T-helper 1 cell treated with Interleukin-12 subunit alpha and Interleukin-12 subunit beta and Interleukin-4 antibody, amounts not matched to agents 30 ng/mL and 1 ng/mL, for 36 hours (primary cell): ENCODE measurements around the gene BRF1. TPM values are rescaled to one million over a fixed set of nuclear protein-coding genes. Genes with fewer than 3 reads are reported as not detected.
"Not testable (repeated sequence)": the region's sequence is repeated elsewhere in the genome, so short reads cannot be mapped to it uniquely, and the experiment has no call there.

Experiments used
- intact Hi-C: fragments of 100-400 bp; cut with micrococcal nuclease; formaldehyde crosslinking; loops from one replicate; pipeline ENCODE4 v1.15.1; 2024
- total RNA-seq: library from RNA; stranded (reverse); gene quantifications from 2 replicates; pipeline ENCODE4 v1.2.3, GENCODE V29; 2022

The BRF1 gene
- total RNA-seq, 1 donor from 2014 or later = 50.6 TPM

- intact Hi-C loops = loop anchor here (1.0 kb wide), 1 partner anchor 8 kb away; the partner anchor contains the start of gene BRF1
Observed at GRCh38 chr14:105292826-105293711, 7.7 kb downstream of the BRF1 start.

DNA sequence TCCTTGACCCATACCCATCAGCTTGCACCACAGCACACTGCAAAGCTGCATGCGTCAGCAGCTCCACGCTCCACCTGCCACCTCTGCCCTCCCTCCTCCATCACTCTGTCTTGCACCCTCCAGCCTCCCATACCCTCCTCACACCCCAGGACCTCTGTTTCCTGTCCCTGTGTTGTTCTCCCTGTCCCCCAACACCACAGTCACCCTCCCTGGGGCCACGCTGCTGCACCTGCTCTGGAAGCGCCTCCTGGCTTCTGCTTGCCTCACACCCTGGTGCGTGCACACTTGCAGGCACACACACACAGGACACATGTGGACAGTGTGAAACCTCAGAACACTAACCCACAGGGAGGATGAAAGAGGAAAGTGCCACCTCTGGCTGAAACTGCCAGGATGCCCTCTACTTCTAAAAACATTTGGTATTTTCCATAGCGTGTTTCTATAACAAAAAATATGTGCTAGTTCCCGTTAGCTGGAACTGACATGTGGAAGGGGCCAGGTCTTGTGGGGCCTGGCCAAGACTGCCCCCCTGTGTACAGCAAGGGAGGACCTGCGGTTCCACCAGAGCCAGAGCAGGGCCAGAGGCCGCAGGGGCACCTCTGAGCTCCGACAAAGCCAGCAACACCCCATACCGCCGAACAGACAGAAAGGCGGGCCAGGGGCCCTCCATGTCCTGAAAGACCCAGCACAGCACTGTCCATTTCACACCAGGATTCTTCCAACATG, 10.0 kb downstream of the BRF1 start:
- intact Hi-C loops = no loop called here

DNA sequence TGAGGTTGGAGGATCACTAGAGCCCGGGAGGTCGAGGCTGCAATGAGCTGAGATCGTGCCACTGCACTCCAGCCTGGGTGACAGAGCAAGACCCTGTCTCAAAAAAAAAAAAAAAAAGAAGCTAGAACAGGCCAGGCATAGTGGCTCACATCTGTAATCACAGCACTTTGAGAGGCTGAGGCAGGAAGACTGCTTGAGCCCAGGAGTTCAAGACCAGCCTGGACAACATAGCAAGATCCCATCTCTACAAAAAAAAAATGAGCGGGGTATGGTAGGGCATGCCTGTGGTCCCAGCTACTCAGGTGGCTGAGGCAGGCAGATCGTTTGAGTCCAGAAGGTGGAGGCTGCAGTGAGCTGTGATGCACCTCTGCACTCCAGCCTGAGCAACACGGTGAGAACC, 11.9 kb downstream of the BRF1 start:
- intact Hi-C loops = not testable (repeated sequence)

GRCh38 chr14:105287249-105288102, 13.3 kb downstream of the BRF1 start:
- intact Hi-C loops = no loop called here

DNA sequence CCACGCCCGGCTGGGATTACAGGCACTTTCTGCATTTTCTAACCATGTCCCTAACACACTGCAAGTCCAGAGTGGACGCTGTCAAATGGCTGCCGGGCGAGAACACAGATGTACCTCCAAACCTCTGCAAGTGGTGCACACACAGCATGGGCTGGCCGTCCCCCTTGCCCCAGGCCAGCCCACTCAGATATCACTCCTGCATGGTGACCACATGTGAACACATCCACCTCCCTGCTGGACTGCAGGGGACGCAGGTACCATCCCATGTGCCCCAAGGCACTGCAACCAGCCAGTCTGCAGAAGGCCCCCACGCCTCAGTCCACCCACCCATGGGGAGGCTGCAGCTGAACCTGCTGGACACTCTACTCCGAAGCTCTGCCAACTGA, 14.0 kb downstream of the BRF1 start:
- intact Hi-C loops = no loop called here

DNA sequence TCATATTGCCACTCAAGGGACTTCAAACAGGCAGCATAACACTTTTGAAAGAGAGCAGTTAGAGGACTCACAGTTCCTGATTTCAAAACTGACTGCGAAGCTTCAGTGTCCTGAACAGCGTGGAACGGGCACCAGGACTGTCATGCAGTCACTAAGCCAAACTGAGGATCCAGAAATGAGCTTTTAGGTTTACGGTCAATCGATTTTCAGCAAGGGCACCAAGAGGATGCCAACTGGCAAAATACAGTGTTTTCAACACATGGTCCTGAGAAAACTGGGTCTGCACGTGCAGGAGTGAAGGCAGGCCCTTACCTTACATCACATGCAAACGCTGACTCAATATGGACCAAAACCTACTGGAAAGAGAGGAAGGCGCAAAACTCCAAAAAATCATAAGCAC, 15.6 kb downstream of the BRF1 start:
- intact Hi-C loops = no loop called here

DNA sequence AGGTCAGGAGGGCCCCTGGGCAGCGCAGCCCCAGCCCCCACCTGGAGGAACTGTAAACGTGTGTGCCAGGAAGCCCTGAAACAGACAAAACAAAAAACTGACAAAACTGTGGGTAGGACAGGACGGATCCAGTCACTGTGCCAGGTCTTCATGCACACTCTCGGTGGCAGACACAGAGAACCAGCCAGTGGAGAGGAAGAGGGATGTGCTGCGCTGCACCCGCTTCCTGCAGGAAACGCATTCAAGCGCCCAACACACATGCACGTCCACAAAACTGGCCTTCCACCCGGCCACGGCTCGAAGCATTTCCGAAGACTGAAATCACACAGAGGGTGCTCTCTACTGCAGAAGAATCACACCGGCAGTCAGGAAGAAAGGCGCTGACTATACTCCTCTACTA, 16.9 kb downstream of the BRF1 start:
- intact Hi-C loops = no loop called here

DNA sequence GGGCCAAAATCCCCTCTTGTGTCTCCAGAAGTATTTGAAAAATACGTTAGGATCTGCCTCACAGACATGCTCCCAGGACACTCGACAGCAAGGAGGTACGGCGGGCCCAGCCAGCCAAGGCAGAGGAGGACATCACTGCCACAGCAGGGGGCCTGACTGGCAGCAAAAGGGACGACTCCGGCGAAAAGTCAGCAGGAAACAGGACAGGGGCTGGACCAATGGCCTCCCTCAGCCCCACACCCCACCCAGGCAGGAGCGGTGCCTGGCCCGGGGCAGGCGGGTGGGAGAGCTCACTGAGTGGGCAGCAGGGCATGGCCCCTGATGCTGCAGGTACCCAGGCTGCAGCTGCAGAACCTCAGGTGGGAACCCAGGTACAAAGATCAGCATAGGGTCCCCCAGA, 17.8 kb downstream of the BRF1 start:
- intact Hi-C loops = no loop called here

- intact Hi-C loops = no loop called here
Observed at GRCh38 chr14:105282098-105282725, 18.6 kb downstream of the BRF1 start.

GRCh38 chr14:105281371-105282097, 19.3 kb downstream of the BRF1 start:
- intact Hi-C loops = loop anchor here (1.0 kb wide), 2 partner anchors 78 to 191 kb away; no protein-coding TSS in a partner anchor

DNA sequence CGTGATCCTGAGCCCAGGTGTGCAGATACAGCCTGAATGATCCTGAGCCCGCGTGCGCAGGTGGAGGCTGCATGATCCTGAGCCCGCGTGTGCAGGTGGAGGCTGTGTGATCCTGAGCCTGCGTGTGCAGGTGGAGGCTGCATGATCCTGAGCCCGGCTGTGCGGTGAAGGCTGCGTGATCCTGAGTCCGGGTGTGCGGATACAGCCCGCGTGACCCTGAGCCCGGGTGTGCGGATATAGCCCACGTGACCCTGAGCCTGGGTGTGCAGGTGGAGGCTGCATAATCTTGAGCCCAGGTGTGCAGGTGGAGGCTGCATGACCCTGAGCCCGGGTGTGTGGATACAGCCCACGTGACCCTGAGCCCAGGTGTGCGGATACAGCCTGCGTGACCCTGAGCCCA, 20.3 kb downstream of the BRF1 start:
- intact Hi-C loops = no loop called here

DNA sequence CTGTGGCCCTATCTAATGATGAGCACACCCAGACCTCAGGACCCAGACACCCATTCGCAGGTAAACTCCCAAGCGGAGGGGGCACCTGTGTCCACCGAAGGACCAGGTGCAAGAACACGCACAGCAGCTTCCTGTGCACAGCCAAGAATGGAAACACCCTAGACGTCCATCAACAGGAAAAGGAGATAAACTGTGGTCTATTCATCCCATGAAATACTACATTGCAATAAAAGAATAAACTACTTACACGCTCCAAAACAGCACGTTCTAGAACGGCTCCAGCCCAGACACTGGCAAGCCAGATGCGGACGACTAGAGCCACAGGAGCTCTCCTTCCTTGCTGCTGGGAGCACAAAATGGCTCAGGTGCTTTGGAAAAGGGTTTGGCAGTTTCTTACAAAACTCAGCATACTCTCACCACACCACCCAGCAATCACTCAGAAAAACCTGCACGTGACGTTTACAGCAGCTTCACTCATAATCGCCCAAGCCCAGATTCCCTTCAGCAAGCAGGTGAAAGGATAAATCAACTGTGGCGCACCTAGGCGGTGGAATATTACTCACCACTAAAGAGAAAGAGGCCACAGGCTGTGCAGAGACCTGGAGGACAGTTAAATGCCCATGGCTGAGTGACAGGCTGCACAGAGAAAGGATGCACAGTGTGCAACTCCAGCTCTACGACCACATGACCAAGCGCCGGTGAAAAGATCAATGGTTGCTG, 21.0 kb downstream of the BRF1 start:
- intact Hi-C loops = no loop called here

GRCh38 chr14:105277448-105277847, 23.4 kb downstream of the BRF1 start:
- intact Hi-C loops = not testable (repeated sequence)

GRCh38 chr14:105275267-105275946, 25.4 kb downstream of the BRF1 start:
- intact Hi-C loops = no loop called here

DNA sequence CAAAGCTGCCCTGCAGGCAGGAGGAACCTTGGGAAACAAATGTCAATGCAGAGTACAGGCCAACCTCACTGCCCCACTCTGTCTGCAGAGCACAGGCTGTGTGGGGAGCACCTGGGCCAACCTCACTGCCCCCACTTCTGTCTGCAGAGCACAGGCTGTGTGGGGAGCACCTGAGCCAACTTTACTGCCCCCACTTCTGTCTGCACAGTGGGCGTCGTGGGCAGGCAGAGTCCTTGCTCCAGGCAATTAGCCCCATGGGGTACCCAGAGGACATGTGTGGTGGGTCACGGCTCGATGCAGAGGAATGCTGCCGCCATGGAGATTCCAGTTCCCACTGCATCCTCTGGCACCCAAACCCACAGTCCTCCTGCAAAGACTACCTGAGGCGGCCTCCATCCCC, 26.2 kb downstream of the BRF1 start:
- intact Hi-C loops = no loop called here

DNA sequence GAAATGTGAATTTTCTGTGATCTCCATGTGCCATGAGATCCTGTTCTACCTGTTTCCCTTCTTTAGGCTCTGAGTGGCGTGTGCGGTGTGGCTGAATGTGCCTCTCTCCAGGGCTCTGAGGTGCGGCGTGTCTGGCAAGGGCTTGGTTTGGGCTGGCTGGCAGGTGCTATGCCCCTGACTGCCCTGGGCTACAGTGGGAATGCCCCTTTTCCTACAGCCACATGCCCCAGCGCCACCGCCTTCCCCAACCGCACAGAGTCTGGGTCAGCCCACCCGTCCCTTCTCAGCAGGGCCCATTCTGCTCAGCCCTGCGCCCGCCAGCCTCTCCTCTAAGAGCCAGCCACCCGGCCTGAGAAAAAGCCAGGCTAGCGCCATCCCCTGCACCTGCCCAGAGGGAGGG, 27.7 kb downstream of the BRF1 start:
- intact Hi-C loops = no loop called here

DNA sequence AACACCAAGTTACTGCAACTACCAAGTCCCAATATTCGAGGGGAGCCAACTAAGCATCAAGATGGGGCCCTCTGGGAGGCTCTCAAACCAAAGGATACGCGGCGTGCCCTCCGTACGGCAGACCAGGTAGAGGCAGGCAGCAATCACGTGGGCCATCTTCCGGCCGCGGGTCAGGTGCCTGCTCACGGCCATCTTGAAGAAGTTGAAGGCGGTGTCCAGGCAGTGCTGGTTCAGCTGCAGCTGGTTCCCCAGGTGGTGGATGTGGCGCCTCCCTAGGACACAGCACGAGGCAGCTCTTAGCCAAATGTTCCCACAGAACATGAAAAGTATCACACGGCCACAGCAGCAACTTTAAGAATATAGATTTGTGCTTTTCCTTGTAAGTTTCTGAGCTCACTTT, 28.2 kb downstream of the BRF1 start:
- intact Hi-C loops = no loop called here

DNA sequence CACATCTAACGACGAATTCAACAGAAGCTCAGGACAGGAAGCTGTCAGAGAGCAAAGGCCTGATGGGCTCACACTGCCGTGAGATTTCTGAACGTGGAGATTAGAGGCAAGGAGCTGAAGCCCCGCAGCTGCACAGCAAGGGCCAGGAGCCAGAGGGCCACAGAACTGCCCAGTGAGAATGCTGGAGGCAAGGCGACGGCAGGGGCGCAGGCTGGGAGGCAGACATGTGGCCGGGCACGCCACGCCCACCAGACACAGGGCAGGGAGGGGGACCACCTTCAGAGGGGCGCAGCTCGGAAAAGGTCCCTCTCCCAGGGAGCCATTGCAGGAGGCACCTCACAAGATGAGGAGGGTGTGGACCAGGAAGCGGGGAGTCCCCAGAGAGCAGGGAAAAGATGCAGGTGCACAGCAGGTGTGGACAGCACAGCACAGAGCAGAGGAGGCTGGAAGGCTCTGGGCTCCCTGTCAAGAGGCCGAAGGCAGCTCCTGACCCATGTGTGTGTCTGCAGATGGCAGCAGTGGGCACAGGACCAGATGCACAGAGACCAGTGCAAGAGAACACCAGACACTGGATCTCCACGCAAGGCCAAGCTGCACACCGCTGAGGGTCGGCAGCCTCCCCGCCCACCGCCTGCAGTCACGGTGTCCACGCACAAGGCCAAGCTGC, 29.4 kb downstream of the BRF1 start:
- intact Hi-C loops = no loop called here

GRCh38 chr14:105269405-105269804, 31.4 kb downstream of the BRF1 start:
- intact Hi-C loops = loop anchor here (5.0 kb wide), 1 partner anchor 67 kb away; no protein-coding TSS in a partner anchor
